ENCODE data around the gene MAL. TPM values are rescaled to one million over a fixed set of nuclear protein-coding genes. Genes with fewer than 3 reads are reported as not detected.

MAL gene
- total and polyA plus RNA-seq, 2 of the 13 experiments (the other 11 are each of a cell fraction or from before 2014, with no cell fraction given) = not detected

GRCh38 chr2:95053543-95053942 is 28.0 kb downstream of the MAL start (continued):
- TF ChIP-seq PPARG (CRISPR knock-in tag; conservative IDR thresholded peaks at IDR 0.05) (no peak), ZMYM3 (CRISPR knock-in tag; IDR thresholded peaks at IDR 0.05) (no peak), CTCF (CRISPR knock-in tag; IDR thresholded peaks at IDR 0.05) (peak; percentile 57), RFX5 (IDR thresholded peaks at IDR 0.05; ENCODE audit: low read depth, low read length) (no peak), FOXJ3 (CRISPR knock-in tag; IDR thresholded peaks at IDR 0.05; ENCODE audit: borderline replicate concordance) (no peak)

- H3K27me3 ChIP-seq (ENCODE audit: control insufficient read depth in 1 of 2, insufficient read depth in 2 of 2, low read length in 2 of 2) = peaks cover 9 to 66% of the 10 kb centered on the region in 2 experiments
- no peak overlapping the region for H3K4me2 ChIP-seq (ENCODE audit: low read depth, low read length)
- in situ Hi-C loops (cut with HindIII; ENCODE audit: extremely low pct_ligation_motif_present, low pct_unique_long_range_greater_than_20kb) (no loop called here), intact Hi-C loops (cut with micrococcal nuclease; ENCODE audit: unreplicated experiment) (no loop called here)
- ChIA-PET CTCF (ENCODE audit: low intra/inter-chr PET ratio, low total read pairs) (interaction anchor here (1.6 to 1.8 kb wide), 2 partner anchors 31 to 68 kb away, joined by 4 to 17 read pairs; no protein-coding TSS in a partner anchor), POLR2A (no interaction called here)
- H3K27ac ChIP-seq (ENCODE audit: extremely low read length, insufficient read depth, low read length) = no peak overlapping the region
- no peaks in the 10 kb centered on the region for H3K9me3 ChIP-seq (ENCODE audit: low read length)
- FAIRE-seq (no peak), ATAC-seq (no peak), DNase-seq (ENCODE audit: low spot score) (no peak)
- no peak overlapping the region for H3K4me3 ChIP-seq (replicated peaks in 1 of 3; ENCODE audit: insufficient read depth in 1 of 3, low read depth in 2 of 3, low read length in 3 of 3)
- H3K36me3 ChIP-seq (replicated peaks in 1 of 2; ENCODE audit: control insufficient read depth in 1 of 2, insufficient read depth in 2 of 2, low read length in 2 of 2) = no peaks in the 10 kb centered on the region
- H3K79me2 ChIP-seq (ENCODE audit: insufficient read depth, low read length) = no peaks in the 10 kb centered on the region
- no peak overlapping the region for H3K9ac ChIP-seq (ENCODE audit: insufficient read depth, low read depth, low read length)
- no peaks in the 10 kb centered on the region for H4K20me1 ChIP-seq (ENCODE audit: insufficient read depth, low read length)
- H3K4me1 ChIP-seq (ENCODE audit: insufficient read depth, low read length) = peaks cover 42% of the 10 kb centered on the region
- H2AFZ ChIP-seq (ENCODE audit: low read length) = no peak overlapping the region
- WGBS (ENCODE audit: low lambda C conversion rate) = 12% methylated on average over 5 of the region's 5 CpGs
- no TSS peak for BruUV-seq (replicated peaks)
- TF ChIP-seq HNRNPK (IDR thresholded peaks at IDR 0.05; ENCODE audit: low read depth, low read length, poor library complexity, severe bottlenecking) (no peak), YY1 (IDR thresholded peaks at IDR 0.05; ENCODE audit: insufficient read depth, insufficient replicate concordance, low read depth, low read length) (no peak), ZSCAN31 (CRISPR knock-in tag; IDR thresholded peaks at IDR 0.05; ENCODE audit: low read depth) (no peak), MED13 (CRISPR knock-in tag; IDR thresholded peaks at IDR 0.05) (no peak), KAT7 (CRISPR knock-in tag; IDR thresholded peaks at IDR 0.05; ENCODE audit: borderline replicate concordance) (no peak), EZH2 (conservative IDR thresholded peaks at IDR 0.05; ENCODE audit: low read depth, low read length) (no peak), SIX4 (CRISPR knock-in tag; IDR thresholded peaks at IDR 0.05) (no peak), ZNF530 (CRISPR knock-in tag; IDR thresholded peaks at IDR 0.05; ENCODE audit: low read depth) (no peak), PCBP2 (optimal IDR thresholded peaks at IDR 0.05; ENCODE audit: low read depth, low read length, poor library complexity, severe bottlenecking) (no peak), ZNF775 (CRISPR knock-in tag; IDR thresholded peaks at IDR 0.05; ENCODE audit: borderline replicate concordance) (no peak), ZNF724P (CRISPR knock-in tag; IDR thresholded peaks at IDR 0.05; ENCODE audit: borderline replicate concordance) (no peak), ZBTB34 (CRISPR knock-in tag; IDR thresholded peaks at IDR 0.05) (no peak), ZBTB4 (CRISPR knock-in tag; IDR thresholded peaks at IDR 0.05; ENCODE audit: borderline replicate concordance) (no peak)
Observed at GRCh38 chr2:95054016-95054415, 28.5 kb downstream of the MAL start.

Data from HepG2 (cell line).